ENCODE measurements around the gene GASK1A.

GASK1A gene

DNA sequence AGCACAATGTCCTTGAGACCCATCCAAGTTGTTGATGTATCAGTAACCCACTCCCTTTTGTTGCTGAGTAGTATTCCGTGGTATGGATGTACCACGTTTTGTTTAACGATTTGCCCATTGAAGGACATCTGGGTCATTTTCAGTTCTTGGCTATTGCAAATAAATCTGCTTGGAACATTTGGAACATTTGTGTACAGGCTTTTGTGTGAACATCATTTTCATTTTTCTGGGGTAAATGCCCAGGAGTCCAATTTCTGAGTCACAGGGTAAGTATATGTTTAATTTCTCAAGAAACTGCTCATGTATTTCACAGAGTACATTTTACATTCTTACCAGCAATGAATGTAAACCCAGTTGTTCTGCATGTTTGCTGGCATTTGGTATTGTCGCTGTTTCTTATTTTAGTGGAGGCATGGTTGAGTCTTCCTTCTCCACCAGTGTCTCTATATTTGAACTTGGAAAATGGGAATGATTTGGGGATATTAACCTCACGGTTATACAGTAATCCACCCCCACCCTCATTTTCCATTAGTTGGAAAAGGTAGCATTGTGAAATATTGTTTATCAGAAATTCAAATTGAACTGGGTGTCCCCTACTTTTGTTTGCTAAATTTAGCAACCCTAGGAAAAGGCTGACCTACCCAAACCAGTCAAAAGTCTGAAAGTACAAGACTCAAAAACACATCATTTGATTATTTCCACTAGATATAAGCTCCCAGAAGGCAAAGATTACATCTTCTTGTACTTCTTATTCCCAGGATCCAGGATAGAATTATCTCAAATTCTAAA, 96.0 kb downstream of the GASK1A start:
- Histone ChIP-seq H3K4me3 (ENCODE audit: low read length in 2 of 2) (no peak overlapping the region), H3K9me3 (ENCODE audit: control insufficient read depth in 2 of 2, low read length in 2 of 2) (no peaks in the 10 kb centered on the region), H3K9ac (ENCODE audit: low read length in 2 of 2) (no peak overlapping the region), H3K36me3 (ENCODE audit: control insufficient read depth in 2 of 2, insufficient read depth in 2 of 2, low read length in 2 of 2) (peaks cover 10 to 12% of the 10 kb centered on the region in 2 donors), H3K27ac (ENCODE audit: low read length) (no peak overlapping the region), H3K27me3 (ENCODE audit: control insufficient read depth in 1 of 2, insufficient read depth in 2 of 2, low read length in 2 of 2) (no peaks in the 10 kb centered on the region), H3K4me1 (ENCODE audit: control insufficient read depth, insufficient read depth, low read length) (no peaks in the 10 kb centered on the region)

DNA sequence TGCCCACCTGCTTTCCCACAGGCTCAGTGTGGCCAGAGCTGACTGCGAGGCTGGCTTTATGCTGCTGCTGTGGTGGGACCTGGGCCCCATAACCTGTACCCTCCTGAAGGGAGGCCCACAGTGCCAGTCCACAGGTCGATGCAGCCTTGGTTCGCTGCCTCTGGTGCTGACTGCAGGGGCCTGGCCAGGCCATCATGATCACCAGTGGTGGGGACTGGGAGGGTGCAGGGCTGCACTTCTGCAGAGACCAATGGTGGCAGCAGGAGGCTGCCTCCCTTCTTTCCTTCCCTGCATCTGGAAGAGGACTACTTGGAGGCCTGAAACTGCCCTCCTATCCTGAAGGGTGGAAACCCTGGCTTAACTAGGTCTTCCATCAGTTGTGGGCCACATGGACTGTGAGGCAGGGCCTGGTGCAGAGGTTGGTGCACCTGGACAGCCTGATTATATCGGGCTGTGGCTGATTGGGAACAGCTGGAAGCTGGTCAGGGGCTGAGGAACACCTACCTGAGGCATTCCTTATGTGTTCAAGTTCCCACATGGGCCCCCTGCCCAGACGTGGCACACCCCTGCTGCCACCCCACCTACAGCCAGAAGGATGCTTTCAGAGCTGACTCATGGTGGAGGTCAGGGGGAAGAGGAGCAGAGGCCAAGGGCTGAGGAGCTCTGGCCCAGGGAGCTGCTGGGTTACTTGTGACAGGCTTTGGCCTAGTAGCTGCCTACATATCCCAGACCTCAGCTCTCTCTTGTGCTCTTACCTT, 97.0 kb downstream of the GASK1A start:
- no peaks in the 10 kb centered on the region for H3K27me3 ChIP-seq (ENCODE audit: control insufficient read depth in 1 of 2, insufficient read depth in 2 of 2, low read length in 2 of 2)
- no peak overlapping the region for H3K4me3 ChIP-seq (ENCODE audit: low read length in 2 of 2)
- no peaks in the 10 kb centered on the region for H3K4me1 ChIP-seq (ENCODE audit: control insufficient read depth, insufficient read depth, low read length)
- H3K27ac ChIP-seq (ENCODE audit: low read length): no peak overlapping the region
- peaks cover 20% of the 10 kb centered on the region in 2 donors for H3K36me3 ChIP-seq (ENCODE audit: control insufficient read depth in 2 of 2, insufficient read depth in 2 of 2, low read length in 2 of 2)
- no peaks in the 10 kb centered on the region for H3K9me3 ChIP-seq (ENCODE audit: control insufficient read depth in 2 of 2, low read length in 2 of 2)
- H3K9ac ChIP-seq (ENCODE audit: low read length in 2 of 2): no peak overlapping the region

DNA sequence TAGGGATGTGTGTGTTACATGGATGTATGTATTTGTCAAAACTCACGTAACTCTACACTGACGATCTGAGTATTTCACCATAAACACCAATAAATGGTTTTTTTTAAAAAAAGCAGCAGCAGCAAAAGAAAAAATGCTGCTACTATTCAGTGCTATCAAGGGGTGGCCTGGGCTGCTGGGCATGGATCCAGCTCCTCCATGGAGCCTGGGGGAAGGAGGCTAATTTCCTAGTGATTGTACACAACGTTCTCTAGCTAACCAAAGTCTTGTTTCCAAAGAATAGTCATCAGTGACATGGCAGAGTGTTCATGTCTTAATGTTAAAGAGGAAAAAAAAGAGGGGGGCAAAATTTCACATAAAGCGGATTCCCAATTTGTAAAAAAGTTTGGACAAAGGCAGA, 97.7 kb downstream of the GASK1A start:
- Histone ChIP-seq H3K9ac (ENCODE audit: low read length in 2 of 2) (no peak overlapping the region), H3K9me3 (ENCODE audit: control insufficient read depth in 2 of 2, low read length in 2 of 2) (peaks cover 0 to 2% of the 10 kb centered on the region in 2 donors), H3K4me3 (ENCODE audit: low read length in 2 of 2) (no peak overlapping the region), H3K36me3 (ENCODE audit: control insufficient read depth in 2 of 2, insufficient read depth in 2 of 2, low read length in 2 of 2) (peaks cover 24 to 27% of the 10 kb centered on the region in 2 donors), H3K27me3 (ENCODE audit: control insufficient read depth in 1 of 2, insufficient read depth in 2 of 2, low read length in 2 of 2) (no peaks in the 10 kb centered on the region), H3K27ac (ENCODE audit: low read length) (no peak overlapping the region), H3K4me1 (ENCODE audit: control insufficient read depth, insufficient read depth, low read length) (no peaks in the 10 kb centered on the region)

DNA sequence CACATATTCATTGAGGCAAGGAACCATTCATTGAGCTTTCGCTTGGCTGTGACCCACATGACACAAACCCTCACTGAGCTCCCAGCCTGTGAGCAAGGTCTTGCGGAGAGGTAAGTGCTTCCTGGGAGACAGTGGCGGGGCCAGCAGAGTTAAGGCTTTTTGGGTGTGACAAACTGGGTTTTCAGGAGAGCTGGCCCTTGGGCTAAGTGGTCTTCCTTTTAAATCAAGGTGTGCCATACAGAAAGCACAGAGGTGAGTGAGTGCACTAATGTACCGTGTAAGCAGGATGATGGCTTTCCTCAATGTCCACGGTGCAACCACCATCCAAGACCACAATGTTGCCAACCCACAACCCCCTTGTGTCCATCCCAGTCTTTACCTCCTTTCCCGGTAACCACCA, 98.2 kb downstream of the GASK1A start:
- no peak overlapping the region for H3K27ac ChIP-seq (ENCODE audit: low read length)
- no peak overlapping the region for H3K4me3 ChIP-seq (ENCODE audit: low read length in 2 of 2)

DNA sequence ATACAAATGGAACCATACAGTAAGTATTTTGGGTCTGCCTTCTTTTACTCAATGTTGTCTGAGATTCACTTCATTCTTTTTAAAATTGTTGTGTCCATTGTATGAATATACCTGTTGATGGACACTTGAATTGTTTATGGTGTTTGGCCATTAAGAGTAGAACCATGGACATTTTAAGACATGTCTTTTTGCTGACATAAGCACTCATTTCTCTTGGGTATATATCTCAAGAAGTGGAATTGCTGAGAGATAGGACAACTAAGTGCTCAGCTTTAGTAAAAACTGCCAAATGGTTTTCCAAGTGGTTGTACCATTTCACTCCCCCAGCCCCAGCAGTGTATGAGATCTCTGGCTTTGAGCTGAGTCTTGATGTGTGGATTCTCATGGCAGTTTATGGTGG, 98.6 kb downstream of the GASK1A start:
- no peak overlapping the region for H3K27ac ChIP-seq (ENCODE audit: low read length)
- no peaks in the 10 kb centered on the region for H3K4me1 ChIP-seq (ENCODE audit: control insufficient read depth, insufficient read depth, low read length)
- peaks cover 0 to 2% of the 10 kb centered on the region in 2 donors for H3K9me3 ChIP-seq (ENCODE audit: control insufficient read depth in 2 of 2, low read length in 2 of 2)
- H3K9ac ChIP-seq (ENCODE audit: low read length in 2 of 2): no peak overlapping the region
- H3K27me3 ChIP-seq (ENCODE audit: control insufficient read depth in 1 of 2, insufficient read depth in 2 of 2, low read length in 2 of 2): no peaks in the 10 kb centered on the region
- peaks cover 24 to 30% of the 10 kb centered on the region in 2 donors for H3K36me3 ChIP-seq (ENCODE audit: control insufficient read depth in 2 of 2, insufficient read depth in 2 of 2, low read length in 2 of 2)
- H3K4me3 ChIP-seq (ENCODE audit: low read length in 2 of 2): no peak overlapping the region

More for the DNA sequence above, 98.2 kb downstream of the GASK1A start:
- Histone ChIP-seq H3K9me3 (ENCODE audit: control insufficient read depth in 2 of 2, low read length in 2 of 2) (peaks cover 0 to 2% of the 10 kb centered on the region in 2 donors), H3K27me3 (ENCODE audit: control insufficient read depth in 1 of 2, insufficient read depth in 2 of 2, low read length in 2 of 2) (no peaks in the 10 kb centered on the region), H3K36me3 (ENCODE audit: control insufficient read depth in 2 of 2, insufficient read depth in 2 of 2, low read length in 2 of 2) (peaks cover 24 to 27% of the 10 kb centered on the region in 2 donors), H3K9ac (ENCODE audit: low read length in 2 of 2) (no peak overlapping the region), H3K4me1 (ENCODE audit: control insufficient read depth, insufficient read depth, low read length) (no peaks in the 10 kb centered on the region)

DNA sequence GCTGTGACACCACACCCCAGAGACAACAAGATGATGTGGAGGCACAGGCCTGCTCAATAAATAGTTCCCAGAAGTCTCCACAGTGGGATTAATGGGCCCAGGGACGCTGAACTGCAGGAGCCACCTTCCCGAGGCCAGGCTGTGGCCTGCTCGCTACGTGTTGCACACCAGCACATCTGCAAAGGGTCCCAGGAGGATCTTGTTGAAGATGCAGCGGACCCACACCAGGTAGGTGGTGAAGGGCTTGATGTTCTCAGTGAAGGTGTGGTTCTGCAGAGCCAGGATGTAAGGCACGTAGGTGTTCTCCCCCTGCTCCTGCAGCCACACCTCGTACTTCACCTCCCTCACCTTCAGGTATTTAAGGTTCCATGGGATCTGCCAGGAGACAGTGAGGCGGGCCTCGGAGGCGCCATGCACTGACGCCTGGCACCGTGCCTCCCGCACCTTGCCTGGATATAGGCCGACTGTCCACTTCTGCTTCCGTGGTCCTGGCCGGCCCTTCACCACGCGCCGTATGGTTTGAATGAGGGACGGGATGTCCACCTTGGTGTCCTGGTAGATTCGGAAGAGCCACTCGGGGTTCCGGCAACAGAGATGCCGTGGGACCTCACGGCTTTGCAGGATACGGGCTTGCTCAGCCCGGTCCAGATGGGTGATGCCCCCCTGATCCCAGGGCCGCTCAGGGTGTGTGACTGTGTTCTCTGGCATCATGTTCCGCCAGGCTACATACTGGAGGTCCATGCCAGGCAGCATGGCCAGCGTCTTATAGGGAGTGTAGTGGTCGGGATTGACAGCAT, 100.6 kb downstream of the GASK1A start:
- Histone ChIP-seq H3K9me3 (ENCODE audit: control insufficient read depth in 2 of 2, low read length in 2 of 2) (peaks cover 0 to 2% of the 10 kb centered on the region in 2 donors), H3K36me3 (ENCODE audit: control insufficient read depth in 2 of 2, insufficient read depth in 2 of 2, low read length in 2 of 2) (peaks cover 24 to 30% of the 10 kb centered on the region in 2 donors), H3K9ac (ENCODE audit: low read length in 2 of 2) (no peak overlapping the region), H3K4me1 (ENCODE audit: control insufficient read depth, insufficient read depth, low read length) (no peaks in the 10 kb centered on the region), H3K27ac (ENCODE audit: low read length) (no peak overlapping the region), H3K27me3 (ENCODE audit: control insufficient read depth in 1 of 2, insufficient read depth in 2 of 2, low read length in 2 of 2) (no peaks in the 10 kb centered on the region), H3K4me3 (ENCODE audit: low read length in 2 of 2) (no peak overlapping the region)

DNA sequence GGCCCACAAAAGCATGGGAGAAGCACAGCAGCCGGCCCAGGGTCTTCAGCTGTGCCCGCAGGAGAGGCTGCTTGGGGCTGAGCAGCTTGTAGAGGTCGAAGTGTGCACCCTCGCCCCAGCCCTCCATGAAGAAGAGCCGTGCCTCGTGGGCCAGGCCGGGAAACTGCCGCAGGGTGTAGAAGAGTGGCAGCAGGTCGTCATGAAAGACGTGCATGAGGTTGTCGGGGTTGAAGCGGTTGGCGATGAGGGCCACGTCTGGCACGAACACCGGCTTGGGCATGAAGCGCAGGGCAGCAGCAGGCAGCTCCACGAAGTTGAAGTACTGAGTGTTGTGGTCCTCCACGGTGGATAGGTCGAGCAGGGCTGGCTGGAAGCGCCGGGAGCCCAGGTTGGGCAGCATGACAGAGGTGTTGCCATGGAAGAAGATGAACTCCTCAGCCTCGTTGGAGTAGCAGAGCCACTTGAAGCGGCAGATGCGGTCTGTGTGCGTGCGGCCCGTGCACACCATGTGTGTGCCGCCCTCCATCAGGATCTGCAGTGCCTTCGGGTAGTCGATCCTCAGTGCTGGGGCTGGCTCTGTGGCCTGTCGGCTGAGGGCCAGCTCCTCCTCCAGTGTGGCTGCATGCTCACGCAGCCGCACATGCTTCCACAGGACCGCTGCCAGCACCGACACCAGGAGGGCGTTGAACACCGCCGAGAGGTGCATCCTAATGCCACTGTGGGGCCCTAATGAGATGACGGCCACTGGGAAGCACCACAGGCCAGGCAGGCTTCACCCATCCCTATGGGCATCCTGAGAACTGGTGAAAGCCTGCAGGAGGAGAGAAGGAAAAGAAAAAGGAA, 101.8 kb downstream of the GASK1A start:
- Histone ChIP-seq H3K27me3 (ENCODE audit: control insufficient read depth in 1 of 2, insufficient read depth in 2 of 2, low read length in 2 of 2) (no peaks in the 10 kb centered on the region), H3K9me3 (ENCODE audit: control insufficient read depth in 2 of 2, low read length in 2 of 2) (peaks cover 0 to 2% of the 10 kb centered on the region in 2 donors), H3K4me1 (ENCODE audit: control insufficient read depth, insufficient read depth, low read length) (no peaks in the 10 kb centered on the region), H3K4me3 (ENCODE audit: low read length in 2 of 2) (no peak overlapping the region), H3K27ac (ENCODE audit: low read length) (no peak overlapping the region), H3K9ac (ENCODE audit: low read length in 2 of 2) (no peak overlapping the region), H3K36me3 (ENCODE audit: control insufficient read depth in 2 of 2, insufficient read depth in 2 of 2, low read length in 2 of 2) (peaks cover 26 to 30% of the 10 kb centered on the region in 2 donors)

DNA sequence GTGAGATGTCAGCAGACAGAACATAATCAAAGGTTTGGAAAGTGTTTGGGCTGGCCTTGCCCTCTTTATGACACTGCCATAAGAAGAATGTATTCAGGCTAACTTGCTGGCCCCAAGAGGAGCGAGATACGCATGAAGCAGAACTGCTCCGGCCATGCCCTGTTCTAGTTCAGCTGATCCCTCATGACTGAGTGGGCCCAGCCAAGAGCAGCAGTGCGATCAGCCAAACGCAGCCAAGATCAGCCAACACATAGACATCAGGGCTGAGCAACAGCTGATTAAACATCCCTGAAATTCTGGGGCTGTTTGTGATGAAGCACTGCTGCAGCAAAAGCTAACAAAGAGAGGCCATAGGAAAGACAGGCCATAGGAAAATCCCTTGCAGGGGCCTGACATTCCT, 102.7 kb downstream of the GASK1A start:
- Histone ChIP-seq H3K9ac (ENCODE audit: low read length in 2 of 2) (no peak overlapping the region), H3K36me3 (ENCODE audit: control insufficient read depth in 2 of 2, insufficient read depth in 2 of 2, low read length in 2 of 2) (peaks cover 26 to 30% of the 10 kb centered on the region in 2 donors), H3K27ac (ENCODE audit: low read length) (no peak overlapping the region), H3K4me1 (ENCODE audit: control insufficient read depth, insufficient read depth, low read length) (no peaks in the 10 kb centered on the region), H3K4me3 (ENCODE audit: low read length in 2 of 2) (no peak overlapping the region), H3K9me3 (ENCODE audit: control insufficient read depth in 2 of 2, low read length in 2 of 2) (peaks cover 0 to 2% of the 10 kb centered on the region in 2 donors), H3K27me3 (ENCODE audit: control insufficient read depth in 1 of 2, insufficient read depth in 2 of 2, low read length in 2 of 2) (no peaks in the 10 kb centered on the region)

DNA sequence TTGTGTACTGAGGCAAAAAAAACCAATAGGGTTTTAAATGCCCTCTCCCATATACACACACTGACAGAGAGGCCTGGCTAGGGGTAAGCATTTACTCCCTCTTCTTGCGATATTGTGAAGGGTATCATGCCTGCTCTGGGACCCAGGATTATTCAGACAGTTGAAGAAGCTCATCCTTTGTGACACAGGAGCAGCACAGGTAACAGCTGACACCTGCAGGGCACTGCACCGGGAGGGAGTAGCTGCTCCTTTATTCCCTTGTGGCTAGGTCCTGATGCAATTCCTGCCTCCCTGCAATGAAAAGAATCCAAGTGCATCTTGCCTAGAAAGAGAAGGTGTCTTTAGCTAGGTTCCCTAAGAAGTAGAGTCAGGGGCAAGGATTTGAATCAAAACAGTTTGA, 103.3 kb downstream of the GASK1A start:
- peaks cover 0 to 2% of the 10 kb centered on the region in 2 donors for H3K9me3 ChIP-seq (ENCODE audit: control insufficient read depth in 2 of 2, low read length in 2 of 2)
- no peak overlapping the region for H3K9ac ChIP-seq (ENCODE audit: low read length in 2 of 2)
- H3K4me3 ChIP-seq (ENCODE audit: low read length in 2 of 2): no peak overlapping the region
- H3K4me1 ChIP-seq (ENCODE audit: control insufficient read depth, insufficient read depth, low read length): no peaks in the 10 kb centered on the region
- no peaks in the 10 kb centered on the region for H3K27me3 ChIP-seq (ENCODE audit: control insufficient read depth in 1 of 2, insufficient read depth in 2 of 2, low read length in 2 of 2)
- peaks cover 26 to 30% of the 10 kb centered on the region in 2 donors for H3K36me3 ChIP-seq (ENCODE audit: control insufficient read depth in 2 of 2, insufficient read depth in 2 of 2, low read length in 2 of 2)
- no peak overlapping the region for H3K27ac ChIP-seq (ENCODE audit: low read length)

All from stomach smooth muscle (tissue), 2 donors.